Astrocyte (in vitro differentiated cells and primary cell): ENCODE measurements around the gene FNDC3B. TPM values are rescaled to one million over a fixed set of nuclear protein-coding genes. Genes with fewer than 3 reads are reported as not detected.

ENCODE experiments used
- DNase-seq: peaks from one replicate; pipeline ENCODE4 v3.0.0-alpha.2; 2010; ENCODE audit warnings: low read depth
- FAIRE-seq: peaks from 2 replicates; lab custom pipeline; 2011; peaks lifted over from hg19 to GRCh38; lab: Jason Lieb, UNC
- H2AFZ ChIP-seq: 2 replicates; pipeline ENCODE4 v1.6.0; 2012; ENCODE audit warnings: low read depth, low read length, inconsistent platforms
- H3K27ac ChIP-seq: 2 replicates; pipeline ENCODE4 v1.5.1; 2011; ENCODE audit warnings: low read depth, low read length, inconsistent platforms
- H3K27me3 ChIP-seq: 2 replicates; pipeline ENCODE4 v1.6.0; 2011; ENCODE audit warnings: low read length, inconsistent platforms; ENCODE audit not compliant: insufficient read depth
- H3K36me3 ChIP-seq: 2 replicates; pipeline ENCODE4 v1.5.1; 2011; ENCODE audit warnings: low read length, inconsistent platforms; ENCODE audit not compliant: insufficient read depth
- H3K4me1 ChIP-seq: 2 replicates; pipeline ENCODE4 v1.5.1; 2011; ENCODE audit warnings: low read length, inconsistent platforms; ENCODE audit not compliant: insufficient read depth
- H3K4me2 ChIP-seq: 2 replicates; pipeline ENCODE4 v1.6.0; 2012; ENCODE audit warnings: low read length, inconsistent platforms
- H3K4me3 ChIP-seq: 2 replicates; pipeline ENCODE4 v1.5.1; 2011; ENCODE audit warnings: low read depth, mild to moderate bottlenecking, low read length, inconsistent platforms; ENCODE audit not compliant: insufficient read depth
- H3K79me2 ChIP-seq: 2 replicates; pipeline ENCODE4 v1.6.0; 2012; ENCODE audit warnings: mild to moderate bottlenecking, low read length, inconsistent platforms; ENCODE audit not compliant: insufficient read depth
- H3K9ac ChIP-seq: 2 replicates; pipeline ENCODE4 v1.6.0; 2012; ENCODE audit warnings: mild to moderate bottlenecking, low read length, inconsistent platforms
- H3K9me3 ChIP-seq: 2 replicates; pipeline ENCODE4 v1.5.1; 2012; ENCODE audit warnings: low read depth, mild to moderate bottlenecking, low read length, inconsistent platforms; ENCODE audit not compliant: insufficient read depth
- H4K20me1 ChIP-seq: 2 replicates; pipeline ENCODE4 v1.6.0; 2012; ENCODE audit warnings: low read length, inconsistent platforms; ENCODE audit not compliant: insufficient read depth
- H3K27ac Mint-ChIP-seq: one replicate; pipeline ENCODE4 v1.8.0; 2021; ENCODE audit warnings: mild to moderate bottlenecking, mixed read lengths; ENCODE audit not compliant: unreplicated experiment
- H3K27me3 Mint-ChIP-seq: one replicate; pipeline ENCODE4 v1.8.0; 2021; ENCODE audit warnings: low read depth, mixed read lengths; ENCODE audit not compliant: unreplicated experiment
- H3K36me3 Mint-ChIP-seq: one replicate; pipeline ENCODE4 v1.8.0; 2021; ENCODE audit warnings: low read depth, mixed read lengths; ENCODE audit not compliant: unreplicated experiment
- H3K4me1 Mint-ChIP-seq: one replicate; pipeline ENCODE4 v1.8.0; 2021; ENCODE audit warnings: low read depth, mixed read lengths; ENCODE audit not compliant: unreplicated experiment
- H3K4me3 Mint-ChIP-seq: one replicate; pipeline ENCODE4 v1.8.0; 2021; ENCODE audit warnings: mild to moderate bottlenecking, moderate library complexity, mixed read lengths; ENCODE audit not compliant: unreplicated experiment
- H3K9me3 Mint-ChIP-seq: one replicate; pipeline ENCODE4 v1.8.0; 2021; ENCODE audit warnings: mild to moderate bottlenecking, mixed read lengths; ENCODE audit not compliant: unreplicated experiment
- CTCF ChIP-seq: IDR thresholded peaks from 2 replicates; pipeline ENCODE4 v1.5.1; 2011; ENCODE audit warnings: low read depth, mild to moderate bottlenecking, inconsistent platforms, low read length, moderate library complexity; ENCODE audit not compliant: insufficient read depth
- EZH2 ChIP-seq: IDR thresholded peaks from 2 replicates; pipeline ENCODE4 v1.6.1; 2012; ENCODE audit warnings: mild to moderate bottlenecking, low read length, inconsistent platforms; ENCODE audit not compliant: insufficient read depth
- total RNA-seq: library from RNA; stranded (reverse); gene quantifications from 2 replicates; pipeline ENCODE4 v1.2.1, GENCODE V29; 2021

FNDC3B gene
- total RNA-seq, 1 donor from 2014 or later = 327 TPM

GRCh38 chr3:172014145-172014544 lies 25.2 kb upstream of the FNDC3B start:
- Histone ChIP-seq H4K20me1 (no peaks in the 10 kb centered on the region), H2AFZ (no peak overlapping the region), H3K4me3 (no peak overlapping the region), H3K9me3 (no peaks in the 10 kb centered on the region), H3K36me3 (no peaks in the 10 kb centered on the region), H3K4me1 (no peaks in the 10 kb centered on the region), H3K79me2 (no peaks in the 10 kb centered on the region), H3K9ac (no peak overlapping the region), H3K27ac (no peak overlapping the region), H3K4me2 (no peak overlapping the region), H3K27me3 (no peaks in the 10 kb centered on the region)
- Mint-ChIP-seq H3K4me3 (no peak overlapping the region), H3K27ac (no peak overlapping the region), H3K4me1 (peaks cover 3% of the 10 kb centered on the region), H3K9me3 (no peaks in the 10 kb centered on the region), H3K36me3 (no peaks in the 10 kb centered on the region), H3K27me3 (no peaks in the 10 kb centered on the region)
- TF ChIP-seq EZH2 = no peak
- TF ChIP-seq CTCF = no peak
- DNase-seq (no peak), FAIRE-seq (no peak)

- no peak for TF ChIP-seq EZH2
- no peak for TF ChIP-seq CTCF
- DNase-seq (no peak), FAIRE-seq (no peak)
- Histone ChIP-seq H2AFZ (no peak overlapping the region), H3K79me2 (no peaks in the 10 kb centered on the region), H3K4me2 (no peak overlapping the region), H3K27me3 (no peaks in the 10 kb centered on the region), H3K4me3 (no peak overlapping the region), H3K27ac (no peak overlapping the region), H3K4me1 (no peaks in the 10 kb centered on the region), H3K36me3 (no peaks in the 10 kb centered on the region), H3K9me3 (no peaks in the 10 kb centered on the region), H4K20me1 (no peaks in the 10 kb centered on the region), H3K9ac (no peak overlapping the region)
- no peak overlapping the region for H3K27ac Mint-ChIP-seq
- peaks cover 1% of the 10 kb centered on the region for H3K9me3 Mint-ChIP-seq
- H3K4me1 Mint-ChIP-seq = no peaks in the 10 kb centered on the region
- no peaks in the 10 kb centered on the region for H3K36me3 Mint-ChIP-seq
- H3K4me3 Mint-ChIP-seq = no peak overlapping the region
- no peaks in the 10 kb centered on the region for H3K27me3 Mint-ChIP-seq
These were observed 21.0 kb upstream of the FNDC3B start for GRCh38 chr3:172018364-172018763.

GRCh38 chr3:172020763-172021162 lies 18.6 kb upstream of the FNDC3B start:
- H3K4me2 ChIP-seq = no peak overlapping the region
- no peak for DNase-seq
- no peak overlapping the region for H3K4me3 ChIP-seq
- no peaks in the 10 kb centered on the region for H3K9me3 ChIP-seq
- peaks cover 1% of the 10 kb centered on the region for H3K9me3 Mint-ChIP-seq
- H3K4me1 Mint-ChIP-seq = no peaks in the 10 kb centered on the region
- TF ChIP-seq EZH2 = no peak
- TF ChIP-seq CTCF = no peak
- H4K20me1 ChIP-seq = no peaks in the 10 kb centered on the region
- no peaks in the 10 kb centered on the region for H3K36me3 Mint-ChIP-seq
- H3K27ac ChIP-seq = no peak overlapping the region
- no peaks in the 10 kb centered on the region for H3K27me3 Mint-ChIP-seq
- H3K4me1 ChIP-seq = no peaks in the 10 kb centered on the region
- no peak overlapping the region for H3K9ac ChIP-seq
- H3K4me3 Mint-ChIP-seq = no peak overlapping the region
- FAIRE-seq = no peak
- H2AFZ ChIP-seq = no peak overlapping the region
- no peaks in the 10 kb centered on the region for H3K27me3 ChIP-seq
- no peaks in the 10 kb centered on the region for H3K36me3 ChIP-seq
- no peak overlapping the region for H3K27ac Mint-ChIP-seq
- H3K79me2 ChIP-seq = no peaks in the 10 kb centered on the region
